ENCODE results near the gene CDH6.

The CDH6 gene

DNA sequence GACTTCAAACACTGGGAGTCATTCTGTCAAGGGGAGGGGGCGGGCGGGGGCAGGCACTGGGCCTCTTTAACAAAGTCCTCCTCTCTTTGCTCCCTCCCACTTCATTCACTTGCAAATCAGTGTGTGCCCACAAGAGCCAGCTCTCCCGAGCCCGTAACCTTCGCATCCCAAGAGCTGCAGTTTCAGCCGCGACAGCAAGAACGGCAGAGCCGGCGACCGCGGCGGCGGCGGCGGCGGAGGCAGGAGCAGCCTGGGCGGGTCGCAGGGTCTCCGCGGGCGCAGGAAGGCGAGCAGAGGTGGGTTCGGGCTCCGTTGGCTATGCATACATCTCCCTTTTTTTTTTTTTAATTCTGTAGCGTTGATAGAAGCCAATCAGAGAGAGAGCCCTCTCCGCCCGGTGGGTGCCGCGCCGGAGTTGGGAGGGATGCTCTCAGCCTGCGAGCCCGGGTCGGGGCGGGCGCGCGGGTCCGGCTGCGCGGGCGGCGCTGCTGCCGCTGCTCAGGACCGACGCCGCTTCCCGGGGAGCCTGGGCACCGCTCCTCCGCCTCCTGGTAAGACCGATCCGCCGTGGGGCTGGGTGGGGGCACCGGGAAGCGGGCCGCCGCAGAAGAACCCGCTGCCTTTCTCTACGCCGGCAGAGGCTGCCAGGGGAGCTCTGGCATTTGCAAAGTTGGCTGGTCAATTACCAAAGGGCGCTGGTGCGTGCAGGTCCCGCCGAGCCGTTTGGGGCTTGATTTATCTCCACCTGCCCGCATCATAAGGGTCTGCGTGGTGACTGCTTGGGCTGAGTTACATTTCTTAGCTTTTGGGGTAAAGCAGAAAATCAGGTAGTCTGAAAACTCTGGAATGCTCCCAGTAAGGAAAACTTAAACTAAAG is at the start of gene CDH6:
TSS of gene CDH6 (plus strand) at position 96 of the 877 bp plus-strand sequence. CDS start 73,788 bp downstream, outside the sequence.
- Histone ChIP-seq H3K9me3 (ENCODE audit: insufficient read depth, low read length) (no peaks in the 10 kb centered on the region), H3K4me3 (ENCODE audit: insufficient read length, low read depth) (peak within 1 kb of the TSS; percentile 59), H3K27me3 (ENCODE audit: insufficient read depth, insufficient read length) (peaks cover 39% of the 10 kb centered on the region), H3K36me3 (ENCODE audit: insufficient read depth, insufficient read length, low read length) (no peaks in the 10 kb centered on the region), H3K9ac (ENCODE audit: insufficient read length, low read depth) (peak within 1 kb of the TSS; percentile 67), H3K4me1 (ENCODE audit: insufficient read depth, insufficient read length) (no peaks in the 10 kb centered on the region)
- DNase-seq (ENCODE audit: low read depth, low spot score) = peak; percentile 87
- peak; percentile 38 for TF ChIP-seq SUZ12 (IDR thresholded peaks at IDR 0.05; ENCODE audit: extremely low read depth, insufficient read depth, insufficient read length)
- no peak for TF ChIP-seq ZNF274 (IDR thresholded peaks at IDR 0.05; ENCODE audit: low read depth, low read length)

DNA sequence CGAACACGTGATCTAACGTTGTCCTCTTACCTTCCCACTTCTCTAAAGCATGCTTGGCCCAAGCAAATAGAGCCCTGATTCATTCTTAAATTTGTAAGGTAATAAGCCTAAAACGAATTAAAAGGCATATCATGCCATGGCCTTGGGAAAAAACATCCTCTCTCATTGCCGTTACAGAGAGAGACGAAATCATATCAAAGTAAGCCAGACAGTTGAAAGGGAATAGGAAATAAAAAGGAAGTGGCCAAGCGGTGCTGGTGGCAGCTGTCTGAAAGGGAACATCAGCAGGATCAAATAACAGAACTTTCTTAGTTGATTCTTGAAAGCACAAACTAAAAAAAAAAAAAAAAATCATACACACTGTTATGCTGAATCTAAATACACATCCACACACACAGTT is 49.1 kb upstream of the CDH6 start:
- H3K4me1 ChIP-seq (ENCODE audit: insufficient read depth, insufficient read length) = no peaks in the 10 kb centered on the region
- no peaks in the 10 kb centered on the region for H3K27me3 ChIP-seq (ENCODE audit: insufficient read depth, insufficient read length)
- no peak overlapping the region for H3K9ac ChIP-seq (ENCODE audit: insufficient read length, low read depth)
- no peak for TF ChIP-seq YY1 (IDR thresholded peaks at IDR 0.05; ENCODE audit: insufficient read depth, insufficient read length)
- TF ChIP-seq ZNF274 (IDR thresholded peaks at IDR 0.05; ENCODE audit: low read depth, low read length) = no peak
- no peak for TF ChIP-seq SUZ12 (IDR thresholded peaks at IDR 0.05; ENCODE audit: extremely low read depth, insufficient read depth, insufficient read length)
- H3K36me3 ChIP-seq (ENCODE audit: insufficient read depth, insufficient read length, low read length) = no peaks in the 10 kb centered on the region
- DNase-seq (ENCODE audit: low read depth, low spot score) = no peak
- no peak overlapping the region for H3K4me3 ChIP-seq (ENCODE audit: insufficient read length, low read depth)
- H3K9me3 ChIP-seq (ENCODE audit: insufficient read depth, low read length) = no peaks in the 10 kb centered on the region

DNA sequence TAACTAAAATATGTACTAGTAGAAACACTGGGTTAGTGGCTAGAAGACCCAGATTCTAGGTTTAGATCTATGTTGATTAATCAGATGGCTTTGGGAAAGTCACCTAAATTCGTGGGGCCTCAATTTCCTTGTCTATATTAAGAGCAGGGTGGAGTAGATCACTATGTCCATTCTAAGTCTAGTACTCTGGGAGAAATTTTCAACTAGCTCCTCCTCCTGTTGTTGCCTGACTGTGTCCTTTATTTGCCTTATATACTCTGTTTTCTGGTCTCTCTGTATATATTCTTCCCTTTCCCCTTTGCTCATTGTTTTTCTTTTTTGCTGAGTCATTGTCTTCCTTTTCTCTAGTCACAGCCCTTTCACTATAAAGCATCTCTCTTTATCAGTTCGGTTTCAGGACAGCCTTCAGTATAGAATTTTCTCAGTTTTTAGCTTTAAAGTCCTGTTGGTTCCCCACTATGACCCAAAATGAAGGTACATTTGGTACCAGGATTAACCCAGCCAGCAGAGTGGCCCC is 44.5 kb upstream of the CDH6 start:
- no peaks in the 10 kb centered on the region for H3K27me3 ChIP-seq (ENCODE audit: insufficient read depth, insufficient read length)
- H3K36me3 ChIP-seq (ENCODE audit: insufficient read depth, insufficient read length, low read length) = no peaks in the 10 kb centered on the region
- H3K9ac ChIP-seq (ENCODE audit: insufficient read length, low read depth) = no peak overlapping the region

DNA sequence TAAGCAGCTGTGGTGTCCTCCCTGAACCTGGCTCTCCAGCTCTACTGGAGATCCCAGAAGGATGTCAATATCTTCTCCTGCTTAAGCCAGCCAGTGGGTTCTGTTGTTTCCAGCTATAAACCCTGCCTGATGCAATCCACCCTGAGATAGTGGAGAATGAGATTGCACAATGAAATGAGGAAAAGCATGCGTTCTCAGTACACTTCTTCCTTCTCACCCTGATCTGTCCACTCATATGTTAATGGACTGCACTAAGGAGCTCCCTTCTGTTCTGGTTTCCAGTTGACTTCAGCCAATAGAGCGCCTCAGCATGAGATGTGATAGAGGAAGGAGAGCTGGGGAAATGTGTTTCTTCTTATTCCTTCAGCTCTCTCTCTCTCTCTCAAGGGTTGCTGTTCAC is 40.0 kb upstream of the CDH6 start:
- no peaks in the 10 kb centered on the region for H3K9me3 ChIP-seq (ENCODE audit: insufficient read depth, low read length)
- no peaks in the 10 kb centered on the region for H3K4me1 ChIP-seq (ENCODE audit: insufficient read depth, insufficient read length)
- H3K4me3 ChIP-seq (ENCODE audit: insufficient read length, low read depth) = no peak overlapping the region
- TF ChIP-seq SUZ12 (IDR thresholded peaks at IDR 0.05; ENCODE audit: extremely low read depth, insufficient read depth, insufficient read length) = no peak
- TF ChIP-seq YY1 (IDR thresholded peaks at IDR 0.05; ENCODE audit: insufficient read depth, insufficient read length) = no peak
- TF ChIP-seq ZNF274 (IDR thresholded peaks at IDR 0.05; ENCODE audit: low read depth, low read length) = no peak
- no peak for DNase-seq (ENCODE audit: low read depth, low spot score)
- no peaks in the 10 kb centered on the region for H3K27me3 ChIP-seq (ENCODE audit: insufficient read depth, insufficient read length)
- no peaks in the 10 kb centered on the region for H3K36me3 ChIP-seq (ENCODE audit: insufficient read depth, insufficient read length, low read length)
- H3K9ac ChIP-seq (ENCODE audit: insufficient read length, low read depth) = no peak overlapping the region

More for the DNA sequence above, 44.5 kb upstream of the CDH6 start:
- no peaks in the 10 kb centered on the region for H3K9me3 ChIP-seq (ENCODE audit: insufficient read depth, low read length)
- DNase-seq (ENCODE audit: low read depth, low spot score) = no peak
- TF ChIP-seq ZNF274 (IDR thresholded peaks at IDR 0.05; ENCODE audit: low read depth, low read length) (no peak), YY1 (IDR thresholded peaks at IDR 0.05; ENCODE audit: insufficient read depth, insufficient read length) (no peak)
- H3K4me3 ChIP-seq (ENCODE audit: insufficient read length, low read depth) = no peak overlapping the region
- H3K4me1 ChIP-seq (ENCODE audit: insufficient read depth, insufficient read length) = no peaks in the 10 kb centered on the region

DNA sequence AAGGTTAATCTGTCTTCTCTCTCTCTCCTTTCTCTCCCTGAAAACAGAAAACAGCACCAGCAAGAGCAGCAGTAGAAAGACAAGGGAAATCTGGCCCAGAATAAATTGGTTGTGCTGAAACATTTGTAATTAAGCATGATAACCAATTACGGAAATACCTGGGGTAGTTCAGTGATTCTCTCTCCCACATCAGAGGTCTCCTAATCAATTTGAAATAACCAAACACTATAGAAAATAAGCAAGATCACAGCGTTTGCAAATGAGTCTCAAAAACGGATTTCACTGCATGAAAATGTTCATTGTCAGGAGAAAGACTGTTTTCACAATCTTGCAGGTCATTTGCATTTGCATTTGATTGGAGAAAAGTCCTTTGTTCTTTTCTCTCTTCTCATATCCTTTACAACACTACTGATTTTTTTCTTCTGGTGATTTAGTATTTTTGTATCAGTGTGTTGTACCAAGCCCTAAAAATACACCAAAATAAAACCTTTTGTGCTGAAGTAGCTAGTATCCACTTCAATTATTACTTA is 36.8 kb upstream of the CDH6 start:
- DNase-seq (ENCODE audit: low read depth, low spot score) = no peak
- TF ChIP-seq ZNF274 (IDR thresholded peaks at IDR 0.05; ENCODE audit: low read depth, low read length) (no peak), YY1 (IDR thresholded peaks at IDR 0.05; ENCODE audit: insufficient read depth, insufficient read length) (no peak), SUZ12 (IDR thresholded peaks at IDR 0.05; ENCODE audit: extremely low read depth, insufficient read depth, insufficient read length) (no peak)
- Histone ChIP-seq H3K4me3 (ENCODE audit: insufficient read length, low read depth) (no peak overlapping the region), H3K9ac (ENCODE audit: insufficient read length, low read depth) (no peak overlapping the region), H3K9me3 (ENCODE audit: insufficient read depth, low read length) (no peaks in the 10 kb centered on the region), H3K4me1 (ENCODE audit: insufficient read depth, insufficient read length) (no peaks in the 10 kb centered on the region), H3K36me3 (ENCODE audit: insufficient read depth, insufficient read length, low read length) (no peaks in the 10 kb centered on the region), H3K27me3 (ENCODE audit: insufficient read depth, insufficient read length) (no peaks in the 10 kb centered on the region)

DNA sequence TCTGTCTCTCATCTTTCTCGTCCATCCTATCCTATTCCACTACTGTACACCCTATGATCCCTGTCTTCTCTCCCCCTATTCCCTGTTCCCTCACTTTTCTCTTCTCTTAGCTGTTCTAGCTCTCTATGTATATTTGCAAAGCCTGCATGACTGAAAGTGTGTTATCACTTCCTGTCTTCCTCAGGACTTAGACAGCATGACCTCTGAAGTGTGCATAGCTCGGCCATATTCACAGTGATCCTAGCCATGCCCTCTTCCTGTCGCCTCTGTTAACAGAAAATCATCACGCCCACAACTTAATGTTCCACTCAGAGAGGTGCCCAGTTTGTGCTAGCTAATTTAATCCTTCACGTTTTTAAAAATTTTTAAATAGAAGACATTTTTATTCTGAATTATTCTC is 35.8 kb upstream of the CDH6 start:
- no peak overlapping the region for H3K4me3 ChIP-seq (ENCODE audit: insufficient read length, low read depth)
- H3K36me3 ChIP-seq (ENCODE audit: insufficient read depth, insufficient read length, low read length) = no peaks in the 10 kb centered on the region
- H3K4me1 ChIP-seq (ENCODE audit: insufficient read depth, insufficient read length) = no peaks in the 10 kb centered on the region
- no peaks in the 10 kb centered on the region for H3K27me3 ChIP-seq (ENCODE audit: insufficient read depth, insufficient read length)
- H3K9me3 ChIP-seq (ENCODE audit: insufficient read depth, low read length) = no peaks in the 10 kb centered on the region
- TF ChIP-seq ZNF274 (IDR thresholded peaks at IDR 0.05; ENCODE audit: low read depth, low read length) = no peak
- no peak for TF ChIP-seq YY1 (IDR thresholded peaks at IDR 0.05; ENCODE audit: insufficient read depth, insufficient read length)
- TF ChIP-seq SUZ12 (IDR thresholded peaks at IDR 0.05; ENCODE audit: extremely low read depth, insufficient read depth, insufficient read length) = no peak
- H3K9ac ChIP-seq (ENCODE audit: insufficient read length, low read depth) = no peak overlapping the region
- no peak for DNase-seq (ENCODE audit: low read depth, low spot score)

DNA sequence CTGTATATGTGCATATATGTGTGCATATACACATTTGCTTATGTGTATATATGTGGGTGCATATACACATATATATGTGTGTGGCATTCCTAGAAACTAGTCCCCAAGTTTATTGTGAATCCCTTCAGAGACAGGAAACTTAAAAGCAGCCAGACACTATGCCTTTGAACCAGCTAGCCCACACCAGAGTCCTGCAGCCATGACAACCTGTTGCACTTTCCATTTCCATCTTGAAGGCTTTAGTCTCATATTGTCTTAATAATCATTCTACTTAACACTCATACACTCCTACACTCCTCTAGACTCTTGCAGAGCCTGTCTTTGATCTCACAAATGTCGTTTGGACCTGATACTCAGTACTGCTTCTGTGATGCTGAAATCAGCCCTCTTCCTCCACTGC is 34.8 kb upstream of the CDH6 start:
- Histone ChIP-seq H3K4me1 (ENCODE audit: insufficient read depth, insufficient read length) (no peaks in the 10 kb centered on the region), H3K9me3 (ENCODE audit: insufficient read depth, low read length) (no peaks in the 10 kb centered on the region), H3K4me3 (ENCODE audit: insufficient read length, low read depth) (no peak overlapping the region), H3K9ac (ENCODE audit: insufficient read length, low read depth) (no peak overlapping the region), H3K36me3 (ENCODE audit: insufficient read depth, insufficient read length, low read length) (no peaks in the 10 kb centered on the region), H3K27me3 (ENCODE audit: insufficient read depth, insufficient read length) (no peaks in the 10 kb centered on the region)
- DNase-seq (ENCODE audit: low read depth, low spot score) = no peak
- TF ChIP-seq YY1 (IDR thresholded peaks at IDR 0.05; ENCODE audit: insufficient read depth, insufficient read length) = no peak
- TF ChIP-seq SUZ12 (IDR thresholded peaks at IDR 0.05; ENCODE audit: extremely low read depth, insufficient read depth, insufficient read length) = no peak
- no peak for TF ChIP-seq ZNF274 (IDR thresholded peaks at IDR 0.05; ENCODE audit: low read depth, low read length)

All from NT2/D1 (cell line).